Stimulated activated CD4-positive, alpha-beta T cell treated with anti-CD3 and anti-CD28 coated beads, Interleukin-1b, Interleukin-23, amount 100 ng/mL, for 24 hours (primary cell): Measurements from ENCODE around the gene SARS2.
"Not testable (repeated sequence)": the region's sequence is repeated elsewhere in the genome, so short reads cannot be mapped to it uniquely, and the experiment has no call there.

Experiments used
- DNase-seq, 4 experiments: peaks; one replicate each; pipeline ENCODE4 v3.0.0-alpha.2; 2020; ENCODE audit warnings: low read depth in 4 of 4, low spot score in 1 of 4

SARS2 gene

DNA sequence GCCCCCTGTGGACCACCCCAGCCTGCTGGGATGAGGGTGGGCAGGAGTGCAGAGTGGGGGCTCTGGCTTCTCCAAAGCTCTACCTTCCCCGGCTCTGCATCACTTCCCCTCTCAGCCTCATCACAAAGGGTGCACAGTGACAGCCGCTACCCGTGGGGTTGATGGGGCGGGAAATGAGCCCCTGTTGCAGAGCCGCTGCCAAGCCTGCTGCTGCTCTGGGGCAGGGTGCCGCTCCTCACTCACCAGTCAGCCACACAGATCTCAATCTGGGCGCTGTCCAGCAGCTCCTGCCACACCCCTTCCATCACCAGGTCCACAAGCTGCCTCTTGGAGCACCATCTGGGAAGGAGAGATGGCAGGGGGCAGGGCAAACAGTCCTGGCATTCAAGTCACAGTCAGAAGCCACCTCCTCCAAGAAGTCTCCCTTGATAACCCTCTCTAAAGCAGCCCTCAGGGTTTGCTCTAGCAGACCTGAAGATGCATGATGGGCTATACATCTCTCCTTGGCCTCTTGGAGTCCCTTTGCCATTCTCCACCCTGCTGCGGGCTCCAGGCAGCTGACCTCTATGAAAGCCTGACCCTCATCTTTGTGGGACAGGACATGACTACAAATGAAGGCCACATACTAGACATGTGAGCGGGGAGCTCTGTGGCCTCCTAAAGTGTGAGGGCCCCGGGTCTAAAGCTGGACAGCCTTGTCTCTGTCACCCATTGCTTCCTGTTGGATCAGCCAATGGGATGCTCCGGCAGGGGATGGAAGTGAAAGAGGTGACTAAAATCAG, 15.9 kb upstream of the SARS2 start:
- DNase-seq = no peak

DNA sequence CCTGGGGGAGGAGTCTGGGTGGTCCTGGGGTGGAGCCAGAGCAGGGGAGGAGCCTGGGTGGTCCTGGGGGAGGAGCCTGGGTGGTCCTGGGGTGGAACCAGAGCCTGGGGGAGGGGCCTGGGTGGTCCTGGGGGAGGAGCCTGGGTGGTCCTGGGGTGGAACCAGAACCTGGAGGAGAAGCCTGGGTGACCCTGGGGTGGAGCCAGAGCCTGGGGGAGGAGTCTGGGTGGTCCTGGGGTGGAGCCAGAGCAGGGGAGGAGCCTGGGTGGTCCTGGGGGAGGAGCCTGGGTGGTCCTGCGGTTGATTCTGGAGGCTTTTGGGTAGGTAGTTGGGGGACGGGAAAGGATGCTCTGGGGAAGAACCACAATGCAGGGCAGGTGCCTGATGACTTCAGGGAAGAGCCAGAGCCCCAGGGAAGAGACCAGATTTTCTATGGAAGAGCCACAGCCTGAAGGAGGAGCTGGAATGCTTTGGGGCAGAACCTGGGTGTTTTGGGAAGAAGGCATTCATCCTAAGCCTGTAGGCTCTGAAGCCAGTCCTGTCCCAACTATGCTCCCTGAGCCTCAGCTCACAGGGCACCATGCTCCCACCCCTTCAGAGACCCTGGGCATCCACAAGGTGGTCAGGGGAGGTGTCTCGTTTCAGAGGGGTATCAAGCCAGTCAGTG, 15.1 kb upstream of the SARS2 start:
- no peak for DNase-seq

DNA sequence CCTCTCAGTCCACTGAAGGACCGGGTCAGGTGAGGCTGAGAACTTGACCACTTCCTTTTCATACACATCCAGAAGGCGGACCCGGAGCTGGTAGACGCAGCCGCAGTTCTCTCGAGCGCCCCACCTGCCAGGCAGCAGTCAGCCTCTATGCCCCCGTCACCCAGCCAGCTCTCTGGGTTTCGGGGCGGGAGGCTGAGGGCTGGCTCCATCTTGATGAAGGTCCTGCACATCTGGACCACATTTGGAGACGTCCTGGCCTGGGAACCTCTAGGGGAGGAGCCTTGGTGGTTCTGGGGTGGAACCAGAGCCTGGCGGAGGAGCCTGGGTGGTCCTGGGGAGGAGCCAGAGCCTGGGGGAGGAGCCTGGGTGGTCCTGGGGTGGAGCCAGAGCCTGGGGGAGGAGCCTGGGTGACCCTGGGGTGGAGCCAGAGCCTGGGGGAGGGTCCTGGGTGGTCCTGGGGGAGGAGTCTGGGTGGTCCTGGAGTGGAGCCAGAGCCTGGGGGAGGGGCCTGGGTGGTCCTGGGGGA, 14.5 kb upstream of the SARS2 start:
- no peak for DNase-seq

DNA sequence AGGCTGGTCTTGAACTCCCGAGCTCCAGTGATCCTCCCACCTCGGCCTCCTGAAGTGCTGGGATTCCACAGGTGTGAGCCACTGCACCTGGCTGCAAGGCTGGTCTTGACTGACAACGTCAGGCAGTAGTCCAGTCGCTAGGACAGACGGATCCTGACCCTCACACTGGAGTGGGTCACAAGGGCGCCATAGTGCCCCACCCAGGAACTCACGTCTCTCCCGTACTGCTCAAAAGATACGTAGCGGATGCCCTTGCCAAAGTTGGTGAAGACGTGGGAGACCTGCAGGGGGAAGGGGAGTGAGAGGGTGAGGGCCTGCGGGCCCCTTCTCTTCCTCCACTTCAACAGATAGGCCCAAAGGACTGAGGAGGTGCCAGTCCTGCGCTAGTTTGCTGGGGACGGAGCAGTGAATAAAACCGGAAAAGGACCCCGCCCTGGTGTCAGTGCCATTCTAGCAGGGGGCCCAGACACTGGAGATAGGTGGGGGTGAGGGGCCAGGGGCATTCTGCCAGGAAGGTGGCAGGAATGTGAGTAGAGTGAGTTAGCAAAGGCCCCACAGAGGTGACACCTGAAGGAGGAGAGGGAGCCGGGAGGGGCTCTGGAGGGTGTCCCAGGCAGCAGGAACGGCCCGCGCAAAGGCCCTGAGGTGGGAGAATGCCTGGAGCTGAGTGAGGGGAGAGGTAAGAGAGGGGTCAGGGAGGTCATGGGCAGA, 12.1 kb upstream of the SARS2 start:
- no peak for DNase-seq

DNA sequence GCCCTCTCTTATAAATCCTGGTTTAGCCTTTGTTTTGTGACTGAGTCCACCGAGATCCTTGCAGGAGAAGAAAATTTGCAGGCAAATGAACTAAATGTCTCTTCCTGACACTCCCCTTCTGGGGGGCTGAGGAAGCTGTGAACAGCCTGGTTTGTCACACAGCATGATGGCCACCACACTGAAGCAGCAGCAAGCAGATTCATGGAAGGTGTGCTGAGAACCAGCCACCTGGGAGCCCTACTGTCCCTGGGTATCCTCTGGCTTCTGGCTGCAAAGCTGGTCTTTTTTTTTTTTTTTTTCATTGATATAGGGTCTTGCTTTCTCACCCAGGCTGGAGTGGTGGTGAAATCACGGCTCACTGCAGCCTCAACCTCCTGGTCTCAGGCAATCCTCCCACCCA, 11.4 kb upstream of the SARS2 start:
- no peak for DNase-seq

DNA sequence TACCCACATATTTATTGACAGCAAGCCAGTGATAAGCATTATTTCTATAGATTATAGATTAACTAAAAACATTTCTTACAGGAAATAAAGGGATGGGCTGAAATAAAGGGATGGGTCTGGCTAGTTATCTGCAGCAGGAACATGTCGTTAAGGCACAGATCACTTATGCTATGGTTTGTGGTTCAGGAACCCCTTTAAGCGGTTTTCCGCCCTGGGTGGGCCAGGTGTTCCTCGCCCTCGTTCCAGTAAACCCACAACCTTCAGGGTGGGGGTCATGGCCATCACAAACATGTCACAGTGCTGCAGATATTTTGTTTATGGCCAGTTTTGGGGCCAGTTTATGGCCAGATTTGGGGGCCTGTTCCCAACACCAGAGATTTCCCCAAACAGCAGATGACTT, 10.9 kb upstream of the SARS2 start:
- DNase-seq = not testable (repeated sequence)

DNA sequence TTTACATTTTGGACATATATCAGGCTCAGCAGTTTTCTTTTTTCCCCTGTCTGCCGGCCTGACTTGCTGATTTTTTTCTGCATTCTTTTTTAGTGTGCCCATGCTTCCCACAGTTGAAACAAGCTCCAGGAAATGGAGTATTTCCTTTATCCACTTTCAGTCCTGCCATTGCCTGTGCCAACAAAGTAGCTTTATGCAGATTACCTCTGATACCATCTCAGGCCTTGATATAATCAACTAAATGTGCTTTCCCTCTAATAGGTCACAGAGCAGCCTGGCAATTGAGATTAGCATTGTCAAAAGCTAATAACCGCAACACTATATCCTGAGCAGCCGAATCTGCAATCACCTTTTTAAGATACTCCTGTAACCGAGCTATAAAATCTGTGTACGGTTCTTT, 9.4 kb upstream of the SARS2 start:
- no peak for DNase-seq

DNA sequence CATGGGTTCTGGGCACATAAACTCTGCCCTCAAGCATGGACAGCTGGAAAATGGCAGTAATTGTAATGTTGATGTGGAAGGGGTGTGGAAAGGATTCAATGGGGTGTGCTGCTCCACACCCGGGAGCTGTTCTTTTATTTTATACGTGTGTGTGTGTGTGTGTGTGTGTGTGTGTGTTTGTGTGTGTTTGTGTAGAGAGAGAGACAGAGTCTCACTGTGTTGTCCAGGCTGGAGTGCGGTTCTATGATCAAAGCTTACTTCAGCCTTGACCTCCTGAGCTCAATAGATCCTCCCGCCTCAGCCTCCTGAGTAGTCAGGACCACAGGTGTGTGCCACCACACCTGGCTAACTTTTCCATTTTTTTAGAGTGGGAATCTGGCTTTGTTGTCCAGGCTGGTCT, 3.0 kb upstream of the SARS2 start:
- no peak for DNase-seq

DNA sequence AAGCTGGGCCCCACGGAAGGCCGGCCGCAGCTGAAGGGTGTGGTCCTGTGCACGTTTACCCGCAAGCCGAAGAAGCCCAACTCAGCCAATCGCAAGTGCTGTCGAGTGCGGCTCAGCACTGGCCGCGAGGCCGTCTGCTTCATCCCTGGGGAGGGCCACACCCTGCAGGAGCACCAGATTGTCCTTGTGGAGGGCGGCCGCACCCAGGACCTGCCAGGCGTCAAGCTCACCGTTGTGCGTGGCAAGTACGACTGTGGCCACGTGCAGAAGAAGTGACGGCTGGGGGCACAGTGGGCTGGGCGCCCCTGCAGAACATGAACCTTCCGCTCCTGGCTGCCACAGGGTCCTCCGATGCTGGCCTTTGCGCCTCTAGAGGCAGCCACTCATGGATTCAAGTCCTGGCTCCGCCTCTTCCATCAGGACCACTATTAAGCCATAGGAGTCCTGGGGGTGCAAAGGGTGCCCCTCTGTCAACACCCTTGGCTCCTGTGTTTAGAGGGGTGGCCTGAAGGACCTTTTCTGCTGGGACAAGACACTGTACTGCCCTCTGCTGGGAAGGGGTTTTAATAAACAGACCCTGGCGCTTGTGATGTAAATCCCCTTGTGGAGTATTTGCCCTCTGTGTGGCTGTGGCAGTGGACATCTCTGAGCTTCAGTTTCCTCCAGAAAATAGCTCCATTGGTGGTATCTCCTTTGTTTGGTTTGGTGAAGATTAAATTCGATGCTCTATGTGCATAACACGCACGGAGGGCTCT, 2.0 kb upstream of the SARS2 start:
- DNase-seq = no peak

DNA sequence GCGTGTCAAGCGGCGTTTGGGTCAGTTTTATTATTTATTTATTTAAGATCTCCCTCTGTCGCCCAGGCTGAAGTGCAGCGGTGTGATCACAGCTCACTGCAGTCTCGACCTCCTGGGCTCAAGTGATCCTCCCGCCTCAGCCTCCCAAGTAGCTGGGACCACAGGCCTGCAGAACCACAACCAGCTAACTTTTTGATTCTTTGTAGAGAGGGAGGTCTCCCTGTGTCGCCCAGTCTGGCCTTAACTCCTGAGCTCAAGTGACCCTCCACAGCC, 894 bp upstream of the SARS2 start:
- DNase-seq = no peak

DNA sequence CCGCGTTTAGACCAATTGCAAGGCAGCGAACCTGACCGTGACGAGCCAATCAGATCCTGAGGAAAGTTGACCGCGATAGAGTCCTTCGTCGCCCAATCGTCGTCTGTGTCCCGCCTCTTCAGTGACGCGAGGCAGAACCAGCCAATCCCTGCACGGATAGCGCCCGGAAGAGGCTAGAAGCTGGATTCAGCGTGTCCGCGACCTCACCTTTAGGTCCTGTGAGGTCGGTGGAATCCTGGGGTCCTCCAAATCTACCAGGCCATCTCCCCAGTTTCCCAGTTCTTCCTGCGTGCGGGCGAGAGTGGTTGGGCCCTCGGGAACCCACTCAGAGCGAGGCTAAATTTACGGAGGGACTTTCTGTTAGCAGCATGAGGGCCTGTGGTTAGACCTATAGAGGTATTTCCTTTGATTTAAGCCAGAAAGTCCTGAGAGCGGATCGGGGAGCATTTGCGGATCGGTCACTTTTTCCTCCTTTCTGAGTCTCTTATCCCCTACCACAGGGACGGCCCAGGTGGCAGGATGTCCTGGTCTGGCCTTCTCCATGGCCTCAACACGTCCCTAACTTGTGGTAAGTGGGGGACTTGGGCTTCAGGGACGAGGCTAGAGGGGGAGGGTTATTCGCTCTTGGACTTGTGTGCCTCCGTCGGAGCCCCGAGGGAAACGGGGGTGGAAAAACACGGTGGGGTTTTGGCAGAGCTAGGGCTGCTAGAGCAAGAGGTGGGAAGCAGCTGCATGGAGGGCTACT, 385 bp upstream of the SARS2 start, which contains the start of gene MRPS12:
Gene MRPS12, plus strand, starts transcription at position 169 of the 745 bp plus-strand sequence. Its CDS starts 351 bp downstream, at position 520.
- peak; percentile 89 to 97 (median 94) for DNase-seq

DNA sequence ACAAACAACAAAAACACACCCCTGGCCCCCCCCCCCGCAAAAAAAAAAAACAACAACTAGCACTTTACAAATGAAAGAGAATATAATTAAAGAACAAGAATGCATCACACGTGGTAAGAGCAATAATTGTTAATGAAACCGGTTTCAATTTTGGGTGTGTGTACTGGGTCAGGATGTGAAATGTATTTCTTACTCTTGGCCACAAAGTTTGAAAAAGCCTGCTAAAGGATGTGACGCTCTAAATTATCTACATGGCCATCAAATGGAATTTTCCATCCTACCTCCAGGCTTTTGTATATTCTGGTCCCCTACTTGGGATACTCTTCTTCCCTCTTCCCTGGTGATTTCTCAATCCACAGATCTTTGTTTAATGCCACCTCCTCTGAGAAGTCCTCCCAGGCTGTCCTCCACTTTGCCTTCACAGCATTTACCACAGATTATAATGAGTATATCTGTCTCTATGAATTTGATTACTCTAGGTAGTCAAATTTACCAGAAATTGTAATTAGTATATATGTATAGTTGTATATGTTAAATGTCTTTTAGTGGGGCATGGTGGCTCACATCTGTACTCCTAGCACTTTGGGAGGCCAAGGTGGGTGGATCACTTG, 2.1 kb downstream of the SARS2 start:
- DNase-seq = no peak

DNA sequence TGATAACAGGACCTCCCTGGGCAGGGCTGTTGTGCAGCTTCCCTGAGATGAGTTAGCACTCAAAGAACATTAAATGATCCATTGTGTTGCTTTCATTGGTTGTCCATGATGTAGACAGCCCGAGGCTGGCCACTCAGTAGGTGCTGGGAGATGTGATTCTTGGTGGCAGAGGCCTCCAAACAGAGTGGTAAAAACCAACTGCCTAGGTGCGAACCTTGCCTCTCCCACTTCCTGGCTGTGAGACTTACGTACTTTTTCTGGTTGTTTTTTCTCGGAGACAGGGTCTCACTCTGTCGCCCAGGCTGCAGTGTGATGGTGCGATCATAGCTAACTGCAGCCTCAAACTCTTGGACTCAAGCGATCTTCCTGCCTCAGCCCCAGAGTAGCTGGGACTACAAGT, 6.2 kb downstream of the SARS2 start:
- no peak for DNase-seq

DNA sequence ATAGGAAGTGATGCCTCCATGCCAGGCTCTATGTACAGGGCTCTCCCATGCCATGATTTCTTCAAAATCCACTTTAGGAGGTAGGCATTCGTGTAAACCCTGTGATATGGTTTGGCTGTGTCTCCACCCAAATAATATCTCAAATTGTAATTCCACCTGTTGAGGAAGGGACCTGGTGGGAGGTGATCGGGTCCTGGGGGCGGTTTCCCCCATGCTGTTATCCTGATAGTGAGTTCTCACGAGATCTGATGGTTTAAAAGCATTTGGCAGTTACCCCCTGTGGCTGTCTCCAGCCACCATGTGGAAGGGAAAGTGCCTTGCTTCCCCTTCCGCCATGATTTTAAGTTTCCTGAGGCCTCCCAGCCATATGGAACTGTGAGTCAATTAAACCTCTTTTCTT, 8.1 kb downstream of the SARS2 start:
- no peak for DNase-seq

DNA sequence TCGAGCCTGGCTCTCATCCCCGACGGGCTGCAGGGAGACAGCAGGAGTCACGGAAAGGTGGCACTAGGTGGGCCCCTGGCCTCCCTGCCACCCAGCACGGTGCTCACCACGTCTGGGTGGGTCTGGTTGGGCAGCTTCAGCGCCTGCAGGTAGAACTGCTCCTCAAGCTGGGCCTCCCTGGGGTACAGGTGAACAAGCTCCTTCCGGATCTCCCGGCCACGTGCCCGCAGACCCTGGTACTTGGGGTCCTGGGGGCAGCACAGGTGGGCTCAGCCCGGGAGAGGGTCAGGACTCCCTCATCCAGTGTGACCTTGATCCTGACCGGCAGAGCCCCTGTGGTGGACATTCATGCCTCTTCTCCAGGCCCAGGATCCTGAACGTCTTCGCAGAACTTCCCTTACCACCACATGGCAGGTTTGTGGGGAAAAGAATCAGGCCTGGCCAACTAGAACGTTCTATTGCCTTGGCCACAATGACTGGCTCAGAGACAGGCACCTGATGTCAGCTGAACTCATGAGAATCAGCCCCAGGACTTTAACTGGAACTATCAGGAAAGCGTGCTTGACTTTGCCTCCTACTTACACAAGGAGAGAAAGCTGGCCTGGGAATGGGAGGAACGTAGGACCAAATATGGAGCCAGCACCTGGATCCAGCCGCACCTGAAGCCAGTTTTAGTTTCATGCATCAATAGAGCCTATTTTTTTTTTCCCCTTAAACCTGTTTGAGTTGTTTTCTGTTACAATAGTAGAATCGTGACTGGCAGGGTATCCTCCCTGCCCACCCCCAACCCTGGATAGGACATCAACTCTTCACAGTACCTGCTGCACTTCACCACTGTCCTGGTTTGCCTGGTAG, 8.9 kb downstream of the SARS2 start:
- DNase-seq = no peak

DNA sequence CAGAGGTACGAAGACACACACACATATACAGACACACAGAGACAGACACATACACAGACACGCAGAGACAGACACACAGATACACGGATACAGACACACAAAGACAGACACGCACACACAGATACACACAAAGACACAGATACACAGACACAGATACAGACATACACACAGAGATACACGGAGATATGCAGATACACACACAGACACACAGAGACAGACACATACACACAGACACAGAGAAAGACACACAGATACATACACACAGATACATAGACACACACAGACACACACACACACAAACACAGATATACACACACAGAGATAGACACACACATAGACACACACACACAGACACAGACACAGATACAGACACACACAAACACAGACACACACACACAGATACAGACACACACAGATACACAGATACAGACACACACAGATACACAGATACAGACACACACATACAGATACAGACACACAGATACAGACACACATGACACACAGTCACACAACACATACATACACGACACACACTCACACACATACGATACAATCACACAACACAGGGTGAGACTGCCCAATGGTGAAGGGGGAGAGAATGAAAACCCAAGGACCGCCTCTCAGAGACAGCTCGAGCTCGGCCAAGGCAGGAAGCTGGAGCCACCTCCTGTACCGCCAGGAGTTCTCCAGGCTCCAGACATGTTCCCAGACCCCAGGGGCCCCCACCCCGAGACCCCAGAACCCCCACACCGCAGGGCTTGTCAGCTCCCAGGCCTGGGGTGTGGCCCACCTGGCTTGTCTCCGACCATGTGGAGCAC, 9.8 kb downstream of the SARS2 start:
- no peak for DNase-seq

DNA sequence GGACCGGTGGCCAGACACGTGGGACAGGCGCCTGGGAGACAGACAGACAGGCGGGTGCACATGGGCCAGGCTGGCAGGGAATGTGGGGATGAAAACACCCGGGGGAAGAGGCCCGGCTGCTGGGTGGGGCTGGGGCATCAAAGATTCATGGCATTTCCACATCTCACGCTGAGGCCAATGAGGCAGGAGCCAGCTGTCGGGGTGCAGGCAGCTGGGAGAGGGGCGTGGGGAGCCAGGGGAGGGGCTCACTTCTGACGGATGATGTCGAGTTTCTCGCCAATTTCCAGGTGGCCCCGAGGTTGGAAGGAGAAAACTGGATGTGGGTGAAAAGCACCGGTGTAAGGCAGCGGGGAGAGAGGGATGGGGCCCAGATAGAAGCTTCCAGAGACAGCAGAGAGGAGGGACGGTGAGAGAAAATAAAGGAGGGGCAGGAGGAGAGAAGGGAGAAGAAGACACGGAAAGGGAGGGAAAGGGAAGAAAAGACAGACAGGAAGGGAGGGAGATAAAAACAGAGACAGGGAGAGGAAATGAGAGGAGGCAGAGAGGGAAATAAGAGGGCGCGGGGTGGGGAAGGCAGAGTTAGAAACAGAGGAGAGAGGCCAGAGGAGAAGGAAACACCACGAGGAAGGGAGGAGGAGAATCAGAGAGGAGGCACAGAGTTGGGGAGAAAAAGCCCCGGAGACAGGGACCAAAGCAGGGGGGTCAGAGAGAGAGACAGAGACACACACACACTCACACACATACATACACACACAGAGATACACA, 10.5 kb downstream of the SARS2 start:
- no peak for DNase-seq

DNA sequence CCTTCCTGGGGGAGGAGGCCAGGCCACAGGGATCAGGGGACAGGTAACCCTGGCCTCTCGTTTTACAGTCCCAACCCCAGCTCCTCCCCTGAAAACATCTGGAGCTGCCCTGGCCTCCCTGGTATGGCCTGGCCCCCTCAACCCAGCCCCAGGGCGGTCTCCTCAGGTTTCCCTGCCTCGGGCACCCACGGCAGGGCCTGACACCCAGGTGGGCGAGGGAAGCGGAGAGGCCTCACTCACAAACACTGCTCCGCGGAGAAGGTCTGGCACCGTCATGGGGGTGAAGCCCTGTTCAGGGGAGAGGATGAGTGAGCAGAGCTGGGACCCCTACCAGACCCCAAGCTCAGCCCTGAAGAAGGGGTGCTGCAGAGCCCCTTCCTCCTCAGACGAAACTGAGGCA, 12.0 kb downstream of the SARS2 start:
- DNase-seq = no peak
